K562 (cell line): Measurements from ENCODE around the gene SRGAP3. TPM values are rescaled to one million over a fixed set of nuclear protein-coding genes. Genes with fewer than 3 reads are reported as not detected.

Source experiments
- ATAC-seq: fragments of 200-7000 bp; cut with Tn5 transposase; 3 replicates; pipeline ENCODE4 v1.9.1; 2020; ENCODE audit warnings: moderate library complexity
- BruUV-seq: library from RNA; stranded (reverse); fragments of 400-500 nt; replicated peaks from 2 replicates; lab custom pipeline; 2021; lab: Mats Ljungman, UMichigan
- CTCF ChIA-PET: fragments of 300-600 bp; formaldehyde crosslinking; extraction: SDS; loops from one replicate; lab custom pipeline; 2021; ENCODE audit warnings: low intra/inter-chr PET ratio; lab: Yijun Ruan, JAX
- POLR2A ChIA-PET: fragments of 300-600, 350-650 bp; sonication (Branson Sonifier 250); formaldehyde crosslinking; extraction: SDS; loops from one replicate; lab custom pipeline; 2021; ENCODE audit warnings: antibody characterized with exemption, inconsistent platforms; lab: Yijun Ruan, JAX
- DNase-seq, 4 experiments: peaks; one replicate each; pipeline versions ENCODE4 v3.0.0 to v3.0.0-alpha.2; 2011 to 2018; ENCODE audit warnings: low spot score in 3 of 4, mixed read lengths in 3 of 4; ENCODE audit errors: extremely low read depth in 1 of 4
- FAIRE-seq: peaks from 2 replicates; lab custom pipeline; 2011; peaks lifted over from hg19 to GRCh38; lab: Jason Lieb, UNC
- H2AFZ ChIP-seq: 2 replicates; pipeline ENCODE4 v1.6.0; 2011; ENCODE audit warnings: low read depth, low read length, control low read depth, inconsistent platforms
- H3K27ac ChIP-seq: fragments of 200-600 bp; 3 replicates; pipeline ENCODE4 v1.8.0; 2011; ENCODE audit warnings: low read depth, mild to moderate bottlenecking, control low read depth, inconsistent platforms, low read length, moderate library complexity, mixed read lengths; ENCODE audit errors: extremely low read depth
- H3K27me3 ChIP-seq, 2 experiments: fragments of 300-600 bp in 1 of 2; 2 replicates in 1 of 2; 3 replicates in 1 of 2; pipeline versions ENCODE4 v1.6.0 to v1.8.0; 2011; ENCODE audit warnings: inconsistent platforms in 2 of 2, low read length in 2 of 2, mild to moderate bottlenecking in 1 of 2, mixed read lengths in 1 of 2, moderate library complexity in 1 of 2; ENCODE audit not compliant: control insufficient read depth in 2 of 2, insufficient read depth in 2 of 2
- H3K36me3 ChIP-seq: fragments of 300-600 bp; 3 replicates; pipeline ENCODE4 v1.8.0; 2011; ENCODE audit warnings: mild to moderate bottlenecking, low read length, inconsistent platforms; ENCODE audit not compliant: control insufficient read depth, insufficient read depth
- H3K4me1 ChIP-seq, 2 experiments: fragments of 200-600 bp in 1 of 2; replicated peaks in 1 of 2; 2 replicates in 1 of 2; 3 replicates in 1 of 2; pipeline versions ENCODE4 v1.5.1 to v1.8.0; 2011; ENCODE audit warnings: inconsistent platforms in 2 of 2, low read length in 2 of 2, mild to moderate bottlenecking in 1 of 2, mixed read lengths in 1 of 2, moderate library complexity in 1 of 2; ENCODE audit not compliant: control insufficient read depth in 2 of 2, insufficient read depth in 2 of 2
- H3K4me2 ChIP-seq: 2 replicates; pipeline ENCODE4 v1.6.1; 2011; ENCODE audit warnings: low read length, control low read depth, inconsistent platforms, mixed read lengths; ENCODE audit not compliant: insufficient read depth
- H3K4me3 ChIP-seq: fragments of 200-600 bp; sonication (generic), shearing (Covaris generic); 2 replicates; pipeline ENCODE4 v1.5.1; 2016; ENCODE audit warnings: control low read depth, inconsistent platforms
- H3K79me2 ChIP-seq: fragments of 200-600 bp; 3 replicates; pipeline ENCODE4 v1.8.0; 2011; ENCODE audit warnings: low read length, inconsistent platforms; ENCODE audit not compliant: control insufficient read depth, insufficient read depth
- H3K9ac ChIP-seq, 2 experiments: 2 replicates each; pipeline versions ENCODE4 v1.6.0 to v1.6.1; 2011; ENCODE audit warnings: low read depth in 2 of 2, low read length in 2 of 2, control low read depth in 1 of 2, inconsistent platforms in 1 of 2, mild to moderate bottlenecking in 1 of 2, mixed read lengths in 1 of 2; ENCODE audit not compliant: insufficient read depth in 1 of 2
- H3K9me1 ChIP-seq: one replicate; pipeline ENCODE4 v1.6.0; 2011; ENCODE audit warnings: inconsistent platforms, mild to moderate bottlenecking, low read length, moderate library complexity; ENCODE audit not compliant: control insufficient read depth, insufficient read depth
- H3K9me3 ChIP-seq: replicated peaks from 2 replicates; pipeline ENCODE4 v1.5.1; 2011; ENCODE audit warnings: low read depth, low read length, inconsistent platforms; ENCODE audit not compliant: control insufficient read depth, insufficient read depth
- H4K20me1 ChIP-seq: replicated peaks from 2 replicates; pipeline ENCODE4 v1.6.1; 2011; ENCODE audit warnings: low read length, inconsistent platforms, mixed read lengths; ENCODE audit not compliant: control insufficient read depth, insufficient read depth
- BRF1 ChIP-seq: IDR thresholded peaks from 3 replicates; pipeline ENCODE4 v1.6.1; 2011; ENCODE audit warnings: borderline replicate concordance, mild to moderate bottlenecking; ENCODE audit not compliant: insufficient read length; ENCODE audit errors: extremely low read depth
- CREB1 ChIP-seq, 2 experiments: sonication (generic) in 1 of 2; formaldehyde crosslinking in 1 of 2; IDR thresholded peaks; 2 replicates each; pipeline versions ENCODE4 v1.6.1 to v1.8.0; 2012 to 2022; ENCODE audit warnings: inconsistent platforms in 1 of 2, mild to moderate bottlenecking in 1 of 2, missing genetic modification reagents in 1 of 2, moderate library complexity in 1 of 2
- FOXA1 ChIP-seq: fragments of 450-650 bp; IDR thresholded peaks from 2 replicates; pipeline ENCODE4 v1.6.1; 2016; ENCODE audit warnings: mild to moderate bottlenecking, borderline replicate concordance
- IRF1 ChIP-seq: sonication (generic); formaldehyde crosslinking; IDR thresholded peaks from 2 replicates; pipeline ENCODE4 v1.8.0; 2022; ENCODE audit warnings: missing genetic modification reagents, mild to moderate bottlenecking, borderline replicate concordance
- POLR2G ChIP-seq: fragments of 200-400 bp; formaldehyde crosslinking; IDR thresholded peaks from 2 replicates; pipeline ENCODE4 v1.6.1; 2017; ENCODE audit warnings: low read depth, mild to moderate bottlenecking, antibody characterized with exemption, low read length, moderate library complexity
- RAD21 ChIP-seq, 2 experiments: fragments of 250-450 bp in 1 of 2; fragments of 450-650 bp in 1 of 2; sonication (Bioruptor Pico) in 1 of 2; formaldehyde crosslinking in 1 of 2; IDR thresholded peaks in 1 of 2; conservative IDR thresholded peaks in 1 of 2; 2 replicates each; pipeline versions ENCODE4 v1.4.0 to v1.8.0; 2020 to 2022; ENCODE audit warnings: mild to moderate bottlenecking in 2 of 2, moderate library complexity in 1 of 2
- RBM22 ChIP-seq: fragments of 200-400 bp; formaldehyde crosslinking; IDR thresholded peaks from 2 replicates; pipeline ENCODE4 v1.6.1; 2018; ENCODE audit warnings: low read length, low read depth; ENCODE audit not compliant: poor library complexity, severe bottlenecking
- SMARCA4 ChIP-seq: fragments of 450-650 bp; IDR thresholded peaks from 2 replicates; pipeline ENCODE4 v1.6.1; 2016
- SRSF7 ChIP-seq: fragments of 200-400 bp; formaldehyde crosslinking; optimal IDR thresholded peaks from 2 replicates; pipeline ENCODE3; 2017; ENCODE audit warnings: mild to moderate bottlenecking, low read depth, low read length
- ZFP1 ChIP-seq: fragments of 450-650 bp; formaldehyde crosslinking; IDR thresholded peaks from 2 replicates; pipeline ENCODE4 v1.4.0; 2020; ENCODE audit warnings: mild to moderate bottlenecking, mixed read lengths
- ZNF280B ChIP-seq: fragments of 250-450 bp; sonication (Bioruptor Pico); IDR thresholded peaks from 2 replicates; pipeline ENCODE4 v1.5.1; 2021; ENCODE audit warnings: mild to moderate bottlenecking
- ZNF511 ChIP-seq: sonication (generic); formaldehyde crosslinking; IDR thresholded peaks from 2 replicates; pipeline ENCODE4 v1.8.0; 2022; ENCODE audit warnings: mild to moderate bottlenecking, missing genetic modification reagents
- WGBS: fragments of 100-300 bp; shearing (Covaris generic); methylation state at CpG from one replicate; pipeline ENCODE4 v1.1.6; 2016; ENCODE audit warnings: low coverage, mixed read lengths; ENCODE audit not compliant: insufficient coverage; ENCODE audit errors: missing lambda C conversion rate; 5-methylcytosine and 5-hydroxymethylcytosine counted together
- in situ Hi-C: fragments of 300-500 bp; cut with MboI; formaldehyde crosslinking; loops from 4 replicates; pipeline ENCODE4 v1.15.0; 2018; ENCODE audit warnings: inconsistent platforms, mixed read lengths
- intact Hi-C: fragments of 100-400 bp; cut with micrococcal nuclease; formaldehyde crosslinking; loops from 2 replicates; pipeline ENCODE4 v1.14.2; 2022
- polyA plus RNA-seq, 8 experiments: library from polyadenylated mRNA; depleted of rRNA in 4 of 8; stranded (reverse) in 5 of 8; unstranded in 3 of 8; fragments of >200 nt; fragmentation: Nextera tagmentation in 2 of 8; fragmentation: Illumina TruSeq in 1 of 8; extraction: Ambion mirVana in 2 of 8; extraction: Trizol in 1 of 8; gene quantifications; 2 replicates each; pipeline versions ENCODE4 v1.2.1 to v1.2.3, GENCODE V29; 2011 to 2014; ENCODE audit warnings: inconsistent platforms in 1 of 8, missing spikeins in 1 of 8
- total RNA-seq, 7 experiments: library from RNA; depleted of rRNA in 6 of 7; stranded (reverse); fragments of >200 nt in 6 of 7; fragmentation: Illumina TruSeq in 2 of 7; extraction: Trizol in 2 of 7; gene quantifications; 2 replicates each; pipeline versions ENCODE4 v1.2.1 to v1.2.3, GENCODE V29; 2011 to 2021; ENCODE audit warnings: low replicate concordance in 1 of 7
- TF ChIP-seq, protein P1 (sequence below), 3 experiments: IDR thresholded peaks in 2 of 3; conservative IDR thresholded peaks in 1 of 3; 2 replicates each; pipeline ENCODE4 v1.5.1; 2011 to 2012; ENCODE audit warnings: low read length in 3 of 3, mild to moderate bottlenecking in 3 of 3, control low read depth in 2 of 3, improper control_type of control experiment in 1 of 3, inconsistent platforms in 1 of 3, low read depth in 1 of 3, mixed read lengths in 1 of 3, moderate library complexity in 1 of 3; ENCODE audit not compliant: insufficient read depth in 2 of 3

SRGAP3 gene
- total and polyA plus RNA-seq, 9 of the 15 experiments (the other 6 are each of a cell fraction or from before 2014, with no cell fraction given): 0.11 to 0.85 (median 0.35) TPM; not detected in 2

GRCh38 chr3:9108876-9109567 lies 140.4 kb downstream of the SRGAP3 start:
- POLR2A ChIA-PET: interaction anchor here (0.8 to 0.9 kb wide), 2 partner anchors 10 to 14 kb away, joined by 3 read pairs; no protein-coding TSS in a partner anchor
- no peaks in the 10 kb centered on the region for H3K36me3 ChIP-seq
- no peaks in the 10 kb centered on the region for H4K20me1 ChIP-seq
- CTCF ChIA-PET: no interaction called here
- no peak for FAIRE-seq
- no peak overlapping the region for H3K4me3 ChIP-seq
- H3K4me2 ChIP-seq: no peak overlapping the region
- H2AFZ ChIP-seq: no peak overlapping the region
- no peaks in the 10 kb centered on the region for H3K79me2 ChIP-seq
- H3K27me3 ChIP-seq: peaks cover 9 to 49% of the 10 kb centered on the region in 2 experiments; a peak in 4 of 5 replicates
- no peak overlapping the region for H3K9ac ChIP-seq
- no peaks in the 10 kb centered on the region for H3K9me3 ChIP-seq
- no peaks in the 10 kb centered on the region for H3K9me1 ChIP-seq
- 0% methylated on average over 8 of the region's 8 CpGs for WGBS
- no peak for DNase-seq
- TF ChIP-seq SMARCA4: no peak
- TF ChIP-seq CREB1 (IDR thresholded peaks at IDR 0.05): no peak
- no peak for TF ChIP-seq CREB1 (CRISPR knock-in tag; IDR thresholded peaks at IDR 0.05)
- TF ChIP-seq RBM22: no peak
- TF ChIP-seq ZFP1 (CRISPR knock-in tag): no peak
- no peak for TF ChIP-seq POLR2G
- no peak for TF ChIP-seq ZNF280B (CRISPR knock-in tag)
- TF ChIP-seq BRF1: no peak
- no peak for TF ChIP-seq ZNF511 (CRISPR knock-in tag)
- TF ChIP-seq IRF1: no peak
- no peak for TF ChIP-seq FOXA1
- TF ChIP-seq, protein P1, sequence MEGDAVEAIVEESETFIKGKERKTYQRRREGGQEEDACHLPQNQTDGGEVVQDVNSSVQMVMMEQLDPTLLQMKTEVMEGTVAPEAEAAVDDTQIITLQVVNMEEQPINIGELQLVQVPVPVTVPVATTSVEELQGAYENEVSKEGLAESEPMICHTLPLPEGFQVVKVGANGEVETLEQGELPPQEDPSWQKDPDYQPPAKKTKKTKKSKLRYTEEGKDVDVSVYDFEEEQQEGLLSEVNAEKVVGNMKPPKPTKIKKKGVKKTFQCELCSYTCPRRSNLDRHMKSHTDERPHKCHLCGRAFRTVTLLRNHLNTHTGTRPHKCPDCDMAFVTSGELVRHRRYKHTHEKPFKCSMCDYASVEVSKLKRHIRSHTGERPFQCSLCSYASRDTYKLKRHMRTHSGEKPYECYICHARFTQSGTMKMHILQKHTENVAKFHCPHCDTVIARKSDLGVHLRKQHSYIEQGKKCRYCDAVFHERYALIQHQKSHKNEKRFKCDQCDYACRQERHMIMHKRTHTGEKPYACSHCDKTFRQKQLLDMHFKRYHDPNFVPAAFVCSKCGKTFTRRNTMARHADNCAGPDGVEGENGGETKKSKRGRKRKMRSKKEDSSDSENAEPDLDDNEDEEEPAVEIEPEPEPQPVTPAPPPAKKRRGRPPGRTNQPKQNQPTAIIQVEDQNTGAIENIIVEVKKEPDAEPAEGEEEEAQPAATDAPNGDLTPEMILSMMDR (IDR thresholded peaks at IDR 0.05 in 2 of 3, conservative IDR thresholded peaks at IDR 0.05 in 1 of 3; ENCODE audit: insufficient read depth in 2 of 3, low read depth in 1 of 3, low read length in 3 of 3): peak in 1 of 3 experiments; percentile 12; a peak in 1 of 6 replicates
- peak in 1 of 2 experiments; percentile 4; a peak in 2 of 4 replicates for TF ChIP-seq RAD21 (CRISPR knock-in tag; conservative IDR thresholded peaks at IDR 0.05 in 1 of 2, IDR thresholded peaks at IDR 0.05 in 1 of 2)
- TF ChIP-seq SRSF7: no peak
- no peaks in the 10 kb centered on the region for H3K4me1 ChIP-seq
- in situ Hi-C loops: no loop called here
- no TSS peak for BruUV-seq
- peak; percentile 60 for ATAC-seq
- intact Hi-C loops: no loop called here
- H3K27ac ChIP-seq: no peak overlapping the region
